Parathyroid adenoma (tissue), 2 donors: ENCODE measurements around the gene CDC7.

Source experiments
- H2AFZ ChIP-seq: fragments of 300-600 bp; sonication (generic); one replicate; pipeline ENCODE4 v1.7.0; 2017; ENCODE audit warnings: antibody characterized with exemption, mild to moderate bottlenecking
- H3K27ac ChIP-seq: fragments of 300-600 bp; sonication (generic); one replicate; pipeline ENCODE4 v1.7.0; 2017
- H3K27me3 ChIP-seq: fragments of 300-600 bp; sonication (generic); one replicate; pipeline ENCODE4 v1.7.0; 2017; ENCODE audit warnings: low read length; ENCODE audit not compliant: control insufficient read depth, insufficient read depth
- H3K36me3 ChIP-seq: fragments of 300-600 bp; sonication (generic); one replicate; pipeline ENCODE4 v1.7.0; 2017; ENCODE audit warnings: low read length; ENCODE audit not compliant: control insufficient read depth, insufficient read depth
- H3K4me1 ChIP-seq: fragments of 300-600 bp; sonication (generic); one replicate; pipeline ENCODE4 v1.7.0; 2017; ENCODE audit warnings: control low read depth
- H3K4me2 ChIP-seq: fragments of 300-600 bp; sonication (generic); one replicate; pipeline ENCODE4 v1.7.0; 2017; ENCODE audit warnings: low read length
- H3K4me3 ChIP-seq: fragments of 300-600 bp; sonication (generic); one replicate; pipeline ENCODE4 v1.7.0; 2017; ENCODE audit warnings: low read depth, low read length
- H3K79me2 ChIP-seq: fragments of 300-600 bp; sonication (generic); one replicate; pipeline ENCODE4 v1.7.0; 2017; ENCODE audit warnings: control low read depth
- H3K9ac ChIP-seq: fragments of 300-600 bp; sonication (generic); one replicate; pipeline ENCODE4 v1.7.0; 2017; ENCODE audit warnings: mild to moderate bottlenecking
- H3K9me3 ChIP-seq: fragments of 300-600 bp; sonication (generic); one replicate; pipeline ENCODE4 v1.7.0; 2017; ENCODE audit warnings: low read length; ENCODE audit not compliant: control insufficient read depth
- TF ChIP-seq, protein P1 (sequence below): fragments of 300-600 bp; sonication (generic); IDR thresholded peaks from one replicate; pipeline ENCODE4 v1.7.0; 2017; ENCODE audit warnings: antibody characterized with exemption, mild to moderate bottlenecking
- donor health status: primary hyperparathyroidism.

Gene CDC7

DNA sequence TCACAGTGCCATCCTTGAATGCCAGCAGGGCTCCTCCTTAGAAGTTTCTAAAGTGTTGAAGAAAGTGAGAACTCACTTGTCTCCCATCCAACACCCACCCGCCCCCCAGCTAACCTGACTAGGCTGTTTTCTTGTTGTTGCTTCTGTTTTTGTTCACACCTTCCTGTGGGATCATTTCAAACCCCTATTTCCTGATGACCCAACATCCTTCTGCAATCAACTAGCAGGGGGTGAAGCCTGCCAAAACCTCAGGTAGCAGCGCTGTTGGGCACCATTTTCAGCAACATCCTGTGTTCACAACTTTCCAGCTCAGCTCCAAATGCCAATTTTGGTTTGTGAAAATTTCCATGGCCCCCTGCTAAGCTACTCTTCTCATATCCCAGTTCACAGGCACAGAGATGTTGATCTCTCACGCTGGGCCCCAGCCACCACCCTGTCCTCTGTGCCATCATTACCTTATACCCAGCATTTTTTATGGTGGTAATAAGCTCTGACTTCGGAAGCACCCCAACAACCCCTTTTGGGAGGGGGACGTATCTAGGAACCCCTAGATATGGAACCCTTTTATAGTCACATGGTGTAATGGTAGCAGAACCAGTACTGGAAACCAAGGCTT, 41.4 kb downstream of the CDC7 start:
- Histone ChIP-seq H3K79me2 (no peaks in the 10 kb centered on the region), H2AFZ (no peak overlapping the region), H3K36me3 (no peaks in the 10 kb centered on the region), H3K27me3 (no peaks in the 10 kb centered on the region), H3K4me3 (no peak overlapping the region), H3K4me1 (no peaks in the 10 kb centered on the region), H3K27ac (no peak overlapping the region), H3K9me3 (no peaks in the 10 kb centered on the region), H3K4me2 (no peak overlapping the region), H3K9ac (no peak overlapping the region)
- TF ChIP-seq, protein P1, sequence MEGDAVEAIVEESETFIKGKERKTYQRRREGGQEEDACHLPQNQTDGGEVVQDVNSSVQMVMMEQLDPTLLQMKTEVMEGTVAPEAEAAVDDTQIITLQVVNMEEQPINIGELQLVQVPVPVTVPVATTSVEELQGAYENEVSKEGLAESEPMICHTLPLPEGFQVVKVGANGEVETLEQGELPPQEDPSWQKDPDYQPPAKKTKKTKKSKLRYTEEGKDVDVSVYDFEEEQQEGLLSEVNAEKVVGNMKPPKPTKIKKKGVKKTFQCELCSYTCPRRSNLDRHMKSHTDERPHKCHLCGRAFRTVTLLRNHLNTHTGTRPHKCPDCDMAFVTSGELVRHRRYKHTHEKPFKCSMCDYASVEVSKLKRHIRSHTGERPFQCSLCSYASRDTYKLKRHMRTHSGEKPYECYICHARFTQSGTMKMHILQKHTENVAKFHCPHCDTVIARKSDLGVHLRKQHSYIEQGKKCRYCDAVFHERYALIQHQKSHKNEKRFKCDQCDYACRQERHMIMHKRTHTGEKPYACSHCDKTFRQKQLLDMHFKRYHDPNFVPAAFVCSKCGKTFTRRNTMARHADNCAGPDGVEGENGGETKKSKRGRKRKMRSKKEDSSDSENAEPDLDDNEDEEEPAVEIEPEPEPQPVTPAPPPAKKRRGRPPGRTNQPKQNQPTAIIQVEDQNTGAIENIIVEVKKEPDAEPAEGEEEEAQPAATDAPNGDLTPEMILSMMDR: no peak

DNA sequence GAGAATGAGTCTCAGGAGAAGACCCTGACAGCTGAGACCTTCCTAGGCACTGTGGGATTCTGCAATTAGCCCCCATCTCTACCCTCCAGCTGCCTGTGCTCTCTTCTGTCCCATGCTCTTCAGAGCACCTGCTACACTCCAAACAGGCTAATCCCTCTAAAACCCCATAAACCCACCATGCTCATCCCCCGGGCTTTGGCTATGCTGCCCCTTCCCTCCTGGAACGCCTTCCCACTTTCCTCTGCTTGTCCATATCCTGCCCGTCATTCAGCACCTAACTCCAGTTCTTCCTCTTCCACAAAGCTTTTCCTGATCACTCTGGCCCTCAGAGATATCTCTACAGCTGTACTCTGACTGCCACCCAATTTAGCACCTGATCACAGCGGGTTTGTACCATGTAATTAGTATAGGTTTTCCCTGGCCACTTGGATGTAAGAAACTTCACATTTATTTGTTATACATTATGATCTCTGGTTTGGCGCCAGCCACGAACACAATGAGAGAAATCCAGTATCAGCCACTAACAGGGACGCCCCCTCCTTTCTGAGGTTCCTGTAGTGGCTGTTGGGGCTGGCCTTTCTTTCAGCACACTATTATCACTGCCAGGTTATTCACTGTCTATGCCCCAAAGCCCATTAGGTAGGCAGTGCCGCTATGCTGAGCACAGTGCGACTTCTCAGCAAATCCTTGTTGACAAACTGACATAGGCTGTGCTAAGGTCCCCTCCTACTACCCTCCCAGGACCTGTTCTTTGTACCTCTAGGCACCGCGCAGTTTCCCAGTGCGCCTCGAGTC, 45.1 kb downstream of the CDC7 start:
- H3K27me3 ChIP-seq: no peaks in the 10 kb centered on the region
- H3K4me3 ChIP-seq: no peak overlapping the region
- TF ChIP-seq, protein P1: no peak
- H3K36me3 ChIP-seq: no peaks in the 10 kb centered on the region
- no peak overlapping the region for H3K27ac ChIP-seq
- no peaks in the 10 kb centered on the region for H3K9me3 ChIP-seq
- no peak overlapping the region for H3K9ac ChIP-seq
- H2AFZ ChIP-seq: no peak overlapping the region
- H3K4me2 ChIP-seq: no peak overlapping the region
- no peaks in the 10 kb centered on the region for H3K79me2 ChIP-seq
- H3K4me1 ChIP-seq: no peaks in the 10 kb centered on the region

DNA sequence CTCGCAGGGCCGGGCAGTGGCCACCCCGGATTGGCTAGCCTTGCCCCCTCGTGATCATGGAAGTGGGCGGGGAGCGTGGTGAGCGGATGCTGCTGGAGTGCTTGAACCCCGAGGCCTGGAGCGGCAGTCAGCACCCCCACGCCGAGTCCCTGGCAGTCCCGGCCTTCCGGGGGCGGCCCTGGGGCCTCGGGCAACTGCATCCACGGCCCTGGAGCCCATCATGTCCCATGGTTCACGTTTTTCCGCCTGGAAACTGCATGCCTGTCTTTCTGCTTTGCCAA, 45.6 kb downstream of the CDC7 start:
- no peak overlapping the region for H3K27ac ChIP-seq
- H3K9ac ChIP-seq: no peak overlapping the region
- no peak overlapping the region for H2AFZ ChIP-seq
- no peak overlapping the region for H3K4me3 ChIP-seq
- TF ChIP-seq, protein P1: no peak
- no peaks in the 10 kb centered on the region for H3K9me3 ChIP-seq
- H3K4me2 ChIP-seq: no peak overlapping the region
- H3K36me3 ChIP-seq: no peaks in the 10 kb centered on the region
- no peaks in the 10 kb centered on the region for H3K27me3 ChIP-seq
- H3K79me2 ChIP-seq: no peaks in the 10 kb centered on the region
- no peaks in the 10 kb centered on the region for H3K4me1 ChIP-seq

DNA sequence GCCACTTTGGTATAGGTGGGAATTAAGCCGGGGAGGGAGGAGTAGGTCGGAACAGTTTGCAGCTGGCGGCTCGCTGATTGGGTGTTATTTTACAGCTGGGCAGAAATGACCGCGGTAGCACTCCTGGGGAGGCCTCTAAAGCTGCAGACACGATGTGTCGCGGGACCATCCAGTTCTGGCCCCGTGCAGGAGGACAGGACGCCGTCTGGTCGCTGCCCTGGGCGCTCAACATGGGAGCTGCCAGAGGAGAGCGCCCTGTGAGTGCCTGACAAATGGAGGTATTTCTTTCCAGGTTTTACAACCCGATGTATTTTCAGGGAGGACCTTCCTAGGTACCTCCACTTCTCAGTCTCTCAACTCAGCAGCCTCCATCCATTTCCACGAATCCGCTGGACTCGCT, 46.2 kb downstream of the CDC7 start:
- Histone ChIP-seq H3K4me1 (no peaks in the 10 kb centered on the region), H3K27me3 (no peaks in the 10 kb centered on the region), H3K27ac (no peak overlapping the region), H3K9ac (no peak overlapping the region), H2AFZ (no peak overlapping the region), H3K4me3 (no peak overlapping the region), H3K9me3 (no peaks in the 10 kb centered on the region), H3K79me2 (no peaks in the 10 kb centered on the region), H3K36me3 (no peaks in the 10 kb centered on the region), H3K4me2 (no peak overlapping the region)
- TF ChIP-seq, protein P1: no peak
